Measurements from ENCODE around the gene FUT4. TPM values are rescaled to one million over a fixed set of nuclear protein-coding genes. Genes with fewer than 3 reads are reported as not detected.

The FUT4 gene
- total and polyA plus RNA-seq, 4 donors: 1.0 to 9.7 (median 7.2) TPM

DNA sequence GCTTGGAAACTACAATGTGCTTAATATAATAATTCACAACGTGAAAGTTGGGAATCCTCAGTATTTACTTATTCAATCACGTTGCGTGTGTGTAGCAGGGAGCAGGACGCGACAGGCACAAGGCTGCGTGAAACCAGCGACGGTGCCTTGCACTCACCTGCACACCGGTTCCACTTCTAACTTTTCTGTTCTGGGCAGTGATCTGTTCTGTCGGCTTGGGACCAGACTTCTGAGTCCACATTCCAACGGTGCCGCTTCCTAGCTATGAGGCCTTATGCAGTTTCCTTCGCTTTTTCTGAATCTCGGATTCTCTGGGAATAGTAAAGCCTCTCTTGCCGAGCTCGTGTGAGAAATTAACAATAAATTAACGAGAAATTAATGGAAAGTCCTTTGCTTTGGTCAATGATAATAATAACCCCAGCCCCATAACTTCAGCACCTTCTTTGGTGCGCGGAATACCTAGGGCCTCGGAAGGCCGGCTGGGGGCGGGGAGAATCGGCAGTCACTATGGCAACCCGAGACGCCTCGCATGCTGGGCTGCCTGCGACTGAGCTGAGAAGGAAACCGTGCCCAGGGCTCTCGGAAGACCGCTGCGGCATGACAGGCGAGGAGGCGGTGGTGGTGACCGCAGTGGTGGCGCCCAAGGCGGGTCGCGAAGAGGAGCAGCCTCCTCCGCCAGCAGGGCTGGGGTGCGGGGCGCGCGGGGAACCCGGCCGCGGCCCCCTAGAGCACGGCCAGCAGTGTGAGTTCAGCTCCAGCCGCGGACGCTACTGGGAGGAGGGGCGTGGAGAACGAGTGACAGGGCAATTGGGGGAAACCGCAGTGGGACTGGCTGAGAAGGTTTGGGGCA is 31.6 kb upstream of the FUT4 start, which contains the start of gene C11orf97:
TSS of gene C11orf97 (plus strand) at position 530 of the 850 bp plus-strand sequence. CDS start at position 598, 68 bp downstream.
- Histone ChIP-seq H3K27me3 (ENCODE audit: control insufficient read depth in 3 of 3, insufficient read depth in 3 of 3, low read length in 2 of 3) (peaks cover 0 to 6% (median 3%) of the 10 kb centered on the region in 3 donors), H3K9me3 (ENCODE audit: control insufficient read depth in 4 of 4, insufficient read depth in 3 of 4, low read length in 3 of 4) (no peaks in the 10 kb centered on the region), H3K4me3 (peak within 1 kb of the TSS; percentile 36), H3K4me1 (ENCODE audit: control insufficient read depth in 5 of 5, insufficient read depth in 5 of 5, low read length in 5 of 5) (peaks cover 0 to 12% (median 0%) of the 10 kb centered on the region in 5 donors), H3K36me3 (ENCODE audit: control insufficient read depth in 4 of 4, insufficient read depth in 4 of 4, low read length in 4 of 4) (no peaks in the 10 kb centered on the region), H3K9ac (ENCODE audit: insufficient read depth in 1 of 2, low read length in 2 of 2) (no peak within 1 kb of the TSS), H3K27ac (ENCODE audit: low read depth in 1 of 2, low read length in 1 of 2) (no peak within 1 kb of the TSS)
- TF ChIP-seq, protein P1, sequence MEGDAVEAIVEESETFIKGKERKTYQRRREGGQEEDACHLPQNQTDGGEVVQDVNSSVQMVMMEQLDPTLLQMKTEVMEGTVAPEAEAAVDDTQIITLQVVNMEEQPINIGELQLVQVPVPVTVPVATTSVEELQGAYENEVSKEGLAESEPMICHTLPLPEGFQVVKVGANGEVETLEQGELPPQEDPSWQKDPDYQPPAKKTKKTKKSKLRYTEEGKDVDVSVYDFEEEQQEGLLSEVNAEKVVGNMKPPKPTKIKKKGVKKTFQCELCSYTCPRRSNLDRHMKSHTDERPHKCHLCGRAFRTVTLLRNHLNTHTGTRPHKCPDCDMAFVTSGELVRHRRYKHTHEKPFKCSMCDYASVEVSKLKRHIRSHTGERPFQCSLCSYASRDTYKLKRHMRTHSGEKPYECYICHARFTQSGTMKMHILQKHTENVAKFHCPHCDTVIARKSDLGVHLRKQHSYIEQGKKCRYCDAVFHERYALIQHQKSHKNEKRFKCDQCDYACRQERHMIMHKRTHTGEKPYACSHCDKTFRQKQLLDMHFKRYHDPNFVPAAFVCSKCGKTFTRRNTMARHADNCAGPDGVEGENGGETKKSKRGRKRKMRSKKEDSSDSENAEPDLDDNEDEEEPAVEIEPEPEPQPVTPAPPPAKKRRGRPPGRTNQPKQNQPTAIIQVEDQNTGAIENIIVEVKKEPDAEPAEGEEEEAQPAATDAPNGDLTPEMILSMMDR (IDR thresholded peaks at IDR 0.05; ENCODE audit: control extremely low read depth, extremely low read depth): no peak
- DNase-seq (peak; percentile 60 to 72 (median 68)), ATAC-seq (ENCODE audit: insufficient read depth, low FRiP score) (peak; percentile 87)
- WGBS, 2 donors: 16 to 17% methylated on average over 53 of the region's 53 CpGs

DNA sequence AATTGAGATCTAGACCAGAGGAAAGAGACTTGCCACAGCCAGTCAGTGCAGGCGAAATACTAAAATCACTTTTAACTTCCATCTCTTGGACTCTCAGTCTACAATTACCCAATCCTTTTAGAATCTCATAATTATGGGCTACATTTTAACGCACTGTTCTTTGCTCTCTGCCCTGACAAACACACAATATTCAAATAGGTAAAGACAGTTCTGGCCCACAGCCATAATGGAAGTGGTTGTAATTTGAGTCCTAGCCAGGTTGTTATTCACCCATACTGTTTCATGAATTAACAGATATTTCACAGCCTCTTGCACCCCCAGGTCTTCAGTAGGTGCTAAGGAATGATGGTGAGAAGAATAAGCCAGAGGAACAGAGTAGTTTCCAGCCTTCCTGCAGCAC is 30.6 kb upstream of the FUT4 start:
- no peak overlapping the region for H3K4me3 ChIP-seq
- H3K4me1 ChIP-seq (ENCODE audit: control insufficient read depth in 5 of 5, insufficient read depth in 5 of 5, low read length in 5 of 5): peaks cover 0 to 12% (median 0%) of the 10 kb centered on the region in 5 donors
- ATAC-seq (ENCODE audit: insufficient read depth, low FRiP score): no peak
- peak; percentile 24 to 59 (median 37) for DNase-seq
- no peak overlapping the region for H3K9ac ChIP-seq (ENCODE audit: insufficient read depth in 1 of 2, low read length in 2 of 2)
- 25 to 49% methylated on average over 2 of the region's 2 CpGs for WGBS, 2 donors
- no peaks in the 10 kb centered on the region for H3K36me3 ChIP-seq (ENCODE audit: control insufficient read depth in 4 of 4, insufficient read depth in 4 of 4, low read length in 4 of 4)
- TF ChIP-seq, protein P1 (IDR thresholded peaks at IDR 0.05; ENCODE audit: control extremely low read depth, extremely low read depth): no peak
- no peak overlapping the region for H3K27ac ChIP-seq (ENCODE audit: low read depth in 1 of 2, low read length in 1 of 2)
- H3K9me3 ChIP-seq (ENCODE audit: control insufficient read depth in 4 of 4, insufficient read depth in 3 of 4, low read length in 3 of 4): no peaks in the 10 kb centered on the region
- peaks cover 0 to 6% (median 3%) of the 10 kb centered on the region in 3 donors for H3K27me3 ChIP-seq (ENCODE audit: control insufficient read depth in 3 of 3, insufficient read depth in 3 of 3, low read length in 2 of 3)

DNA sequence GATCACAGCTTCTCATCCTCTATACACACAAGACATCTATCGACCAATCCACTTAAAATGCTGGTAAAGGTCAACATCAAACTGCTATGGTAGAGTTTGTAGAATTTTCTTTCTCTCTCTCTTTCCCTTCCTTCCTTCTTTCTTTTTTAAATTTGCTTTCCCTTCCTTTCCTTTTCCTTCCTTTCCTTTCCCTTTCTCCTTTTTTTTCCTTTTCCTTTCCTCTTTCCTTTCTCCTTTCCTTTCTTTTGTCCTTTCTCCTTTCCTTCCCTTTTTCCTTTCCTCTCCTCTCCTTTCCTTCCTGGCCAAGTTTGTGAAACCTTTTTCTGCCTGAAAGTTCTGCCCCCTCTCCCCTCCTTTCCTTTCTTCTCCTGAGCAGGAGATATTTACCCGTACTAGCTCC is 28.3 kb upstream of the FUT4 start:
- 82 to 85% methylated on average over 2 of the region's 2 CpGs for WGBS, 2 donors
- DNase-seq (no peak), ATAC-seq (ENCODE audit: insufficient read depth, low FRiP score) (no peak)
- no peak overlapping the region for H3K4me3 ChIP-seq
- H3K36me3 ChIP-seq (ENCODE audit: control insufficient read depth in 4 of 4, insufficient read depth in 4 of 4, low read length in 4 of 4): no peaks in the 10 kb centered on the region
- H3K9ac ChIP-seq (ENCODE audit: insufficient read depth in 1 of 2, low read length in 2 of 2): no peak overlapping the region
- peaks cover 0 to 6% (median 3%) of the 10 kb centered on the region in 3 donors for H3K27me3 ChIP-seq (ENCODE audit: control insufficient read depth in 3 of 3, insufficient read depth in 3 of 3, low read length in 2 of 3)
- TF ChIP-seq, protein P1 (IDR thresholded peaks at IDR 0.05; ENCODE audit: control extremely low read depth, extremely low read depth): no peak
- no peaks in the 10 kb centered on the region for H3K9me3 ChIP-seq (ENCODE audit: control insufficient read depth in 4 of 4, insufficient read depth in 3 of 4, low read length in 3 of 4)
- H3K27ac ChIP-seq (ENCODE audit: low read depth in 1 of 2, low read length in 1 of 2): no peak overlapping the region
- peaks cover 0 to 12% (median 2%) of the 10 kb centered on the region in 5 donors for H3K4me1 ChIP-seq (ENCODE audit: control insufficient read depth in 5 of 5, insufficient read depth in 5 of 5, low read length in 5 of 5)
